Neural cell (in vitro differentiated cells): ENCODE measurements around the gene IGFL1. TPM values are rescaled to one million over a fixed set of nuclear protein-coding genes. Genes with fewer than 3 reads are reported as not detected.
"Not testable (repeated sequence)": the region's sequence is repeated elsewhere in the genome, so short reads cannot be mapped to it uniquely, and the experiment has no call there.

Source experiments
- H2AFZ ChIP-seq: fragments of 200-600, 300-800 bp; sonication (generic), shearing (Covaris generic); 2 replicates; pipeline ENCODE4 v1.6.0; 2014; ENCODE audit warnings: low read depth, mild to moderate bottlenecking, antibody characterized with exemption, low read length, moderate library complexity
- H3F3A ChIP-seq: fragments of 200-600 bp; shearing (Covaris generic); 2 replicates; pipeline ENCODE4 v1.6.1; 2016; ENCODE audit warnings: mild to moderate bottlenecking, moderate library complexity, mixed read lengths, antibody characterized with exemption, low read length; ENCODE audit not compliant: insufficient read depth, poor library complexity, severe bottlenecking
- H3K27ac ChIP-seq: fragments of 200-600, 300-800 bp; sonication (generic), shearing (Covaris generic); 2 replicates; pipeline ENCODE4 v1.5.1; 2014; ENCODE audit warnings: mild to moderate bottlenecking, low read length, moderate library complexity
- H3K27me3 ChIP-seq: fragments of 300-800, 200-600 bp; sonication (generic), shearing (Covaris generic); 2 replicates; pipeline ENCODE4 v1.6.0; 2014; ENCODE audit warnings: mild to moderate bottlenecking, low read depth, low read length, moderate library complexity; ENCODE audit not compliant: insufficient read depth
- H3K36me3 ChIP-seq: fragments of 300-800, 200-600 bp; sonication (generic), shearing (Covaris generic); 2 replicates; pipeline ENCODE4 v1.5.1; 2014; ENCODE audit warnings: mild to moderate bottlenecking, antibody characterized with exemption, low read length, moderate library complexity; ENCODE audit not compliant: insufficient read depth
- H3K4me2 ChIP-seq: fragments of 300-800, 200-600 bp; sonication (generic), shearing (Covaris generic); 2 replicates; pipeline ENCODE4 v1.6.0; 2014; ENCODE audit warnings: mild to moderate bottlenecking, low read length
- H3K4me3 ChIP-seq: fragments of 300-800, 200-600 bp; sonication (generic), shearing (Covaris generic); 2 replicates; pipeline ENCODE4 v1.5.1; 2014; ENCODE audit warnings: mild to moderate bottlenecking, low read length, moderate library complexity
- H3K79me2 ChIP-seq: fragments of 200-600 bp; shearing (Covaris generic); replicated peaks from 2 replicates; pipeline ENCODE4 v1.6.0; 2014; ENCODE audit warnings: mild to moderate bottlenecking, low read length, moderate library complexity; ENCODE audit not compliant: insufficient read depth
- H3K9ac ChIP-seq: fragments of 300-800, 200-600 bp; sonication (generic), shearing (Covaris generic); 2 replicates; pipeline ENCODE4 v1.6.1; 2016; ENCODE audit warnings: mild to moderate bottlenecking, low read length, mixed read lengths
- H3K9me2 ChIP-seq: fragments of 200-600 bp; shearing (Covaris generic); 2 replicates; pipeline ENCODE4 v1.6.1; 2016; ENCODE audit warnings: mild to moderate bottlenecking, low read length, mixed read lengths; ENCODE audit not compliant: insufficient read depth
- H3K9me3 ChIP-seq: fragments of 200-600, 300-800 bp; sonication (generic), shearing (Covaris generic); 2 replicates; pipeline ENCODE4 v1.6.1; 2016; ENCODE audit warnings: mild to moderate bottlenecking, mixed run types, low read length, moderate library complexity, mixed read lengths
- H4K20me1 ChIP-seq: fragments of 200-600 bp; shearing (Covaris generic); 2 replicates; pipeline ENCODE4 v1.6.1; 2016; ENCODE audit warnings: mild to moderate bottlenecking, mixed run types; ENCODE audit not compliant: insufficient read depth
- CTCF ChIP-seq: fragments of 450-650 bp; IDR thresholded peaks from 2 replicates; pipeline ENCODE4 v1.5.1; 2014; ENCODE audit warnings: antibody characterized with exemption, mild to moderate bottlenecking, moderate library complexity; ENCODE audit not compliant: poor library complexity, severe bottlenecking
- EP300 ChIP-seq: fragments of 450-650 bp; conservative IDR thresholded peaks from 2 replicates; pipeline ENCODE4 v1.6.1; 2014; ENCODE audit warnings: antibody characterized with exemption, mild to moderate bottlenecking, moderate library complexity; ENCODE audit not compliant: poor library complexity, severe bottlenecking
- EZH2 ChIP-seq: fragments of 200-600, 300-800 bp; shearing (Covaris generic), sonication (generic); IDR thresholded peaks from 2 replicates; pipeline ENCODE4 v1.6.1; 2014; ENCODE audit warnings: antibody characterized with exemption, low read length, borderline replicate concordance, mild to moderate bottlenecking; ENCODE audit not compliant: insufficient read depth, poor library complexity, severe bottlenecking
- MXI1 ChIP-seq: fragments of 450-650 bp; conservative IDR thresholded peaks from 2 replicates; pipeline ENCODE4 v1.6.1; 2014; ENCODE audit warnings: antibody characterized with exemption, mild to moderate bottlenecking; ENCODE audit not compliant: poor library complexity, severe bottlenecking
- POLR2AphosphoS5 ChIP-seq: IDR thresholded peaks from 2 replicates; pipeline ENCODE4 v1.6.1; 2012
- RAD21 ChIP-seq: fragments of 450-650 bp; conservative IDR thresholded peaks from 2 replicates; pipeline ENCODE4 v1.6.1; 2014; ENCODE audit warnings: antibody characterized with exemption, mild to moderate bottlenecking, moderate library complexity
- REST ChIP-seq: IDR thresholded peaks from 2 replicates; pipeline ENCODE4 v1.6.1; 2012; ENCODE audit warnings: borderline replicate concordance
- SMC3 ChIP-seq: fragments of 450-650 bp; conservative IDR thresholded peaks from 2 replicates; pipeline ENCODE4 v1.6.1; 2014; ENCODE audit warnings: antibody characterized with exemption, mild to moderate bottlenecking, moderate library complexity; ENCODE audit not compliant: poor library complexity
- TAF1 ChIP-seq: IDR thresholded peaks from 2 replicates; pipeline ENCODE4 v1.6.1; 2012; ENCODE audit warnings: low read depth
- polyA plus RNA-seq: library from polyadenylated mRNA; depleted of rRNA; stranded (reverse); fragments of >200 nt; gene quantifications from 2 replicates; pipeline ENCODE4 v1.2.3, GENCODE V29; 2014

The IGFL1 gene
- polyA plus RNA-seq, 1 donor from 2014 or later = not detected

- Histone ChIP-seq H3K36me3 (no peaks in the 10 kb centered on the region), H3K27me3 (no peaks in the 10 kb centered on the region), H3K27ac (no peak overlapping the region), H3K4me3 (no peak overlapping the region), H2AFZ (no peak overlapping the region), H4K20me1 (no peaks in the 10 kb centered on the region), H3K9me3 (no peaks in the 10 kb centered on the region), H3K79me2 (no peaks in the 10 kb centered on the region), H3K9ac (no peak overlapping the region), H3K9me2 (no peaks in the 10 kb centered on the region), H3F3A (no peaks in the 10 kb centered on the region), H3K4me2 (no peak overlapping the region)
- TF ChIP-seq CTCF = no peak
- no peak for TF ChIP-seq MXI1
- TF ChIP-seq POLR2AphosphoS5 = no peak
- no peak for TF ChIP-seq EZH2
- TF ChIP-seq TAF1 = no peak
- no peak for TF ChIP-seq EP300
These were observed 35.9 kb upstream of the IGFL1 start for GRCh38 chr19:46193678-46194077.

GRCh38 chr19:46195104-46195503 is 34.4 kb upstream of the IGFL1 start:
- no peak overlapping the region for H3K4me3 ChIP-seq
- no peaks in the 10 kb centered on the region for H3K79me2 ChIP-seq
- H3K9me2 ChIP-seq = no peaks in the 10 kb centered on the region
- no peak overlapping the region for H2AFZ ChIP-seq
- no peaks in the 10 kb centered on the region for H3K27me3 ChIP-seq
- H3K4me2 ChIP-seq = no peak overlapping the region
- no peaks in the 10 kb centered on the region for H3K36me3 ChIP-seq
- no peaks in the 10 kb centered on the region for H3K9me3 ChIP-seq
- no peak overlapping the region for H3K9ac ChIP-seq
- TF ChIP-seq POLR2AphosphoS5 = no peak
- no peak for TF ChIP-seq EP300
- no peak overlapping the region for H3K27ac ChIP-seq
- H4K20me1 ChIP-seq = no peaks in the 10 kb centered on the region
- H3F3A ChIP-seq = no peaks in the 10 kb centered on the region

- H3K79me2 ChIP-seq, H3K9ac ChIP-seq, H3F3A ChIP-seq, H3K27me3 ChIP-seq, H4K20me1 ChIP-seq, H3K9me3 ChIP-seq, H3K4me3 ChIP-seq, H3K27ac ChIP-seq, H3K4me2 ChIP-seq, H2AFZ ChIP-seq, H3K9me2 ChIP-seq, H3K36me3 ChIP-seq: not testable (repeated sequence)
These were observed 33.6 kb upstream of the IGFL1 start for GRCh38 chr19:46195919-46196318.

GRCh38 chr19:46196410-46197124 is 33.0 kb upstream of the IGFL1 start:
- H3K36me3 ChIP-seq = no peaks in the 10 kb centered on the region

More at GRCh38 chr19:46196410-46197124, 33.0 kb upstream of the IGFL1 start:
- H3K27me3 ChIP-seq = no peaks in the 10 kb centered on the region
- H3K27ac ChIP-seq = no peak overlapping the region
- H3K9me3 ChIP-seq = no peaks in the 10 kb centered on the region
- H3K4me3 ChIP-seq = no peak overlapping the region
- H3K79me2 ChIP-seq = no peaks in the 10 kb centered on the region
- H3K9ac ChIP-seq = no peak overlapping the region
- H3F3A ChIP-seq = no peaks in the 10 kb centered on the region
- no peak overlapping the region for H3K4me2 ChIP-seq
- H4K20me1 ChIP-seq = no peaks in the 10 kb centered on the region
- TF ChIP-seq EZH2 (no peak), SMC3 (no peak), EP300 (no peak), CTCF (no peak), REST (no peak), TAF1 (no peak), MXI1 (no peak), RAD21 (no peak), POLR2AphosphoS5 (no peak)
- no peak overlapping the region for H2AFZ ChIP-seq
- H3K9me2 ChIP-seq = no peaks in the 10 kb centered on the region
